Chondrocyte (in vitro differentiated cells): ENCODE results near the gene RNF213. TPM values are rescaled to one million over a fixed set of nuclear protein-coding genes. Genes with fewer than 3 reads are reported as not detected.

Experiments
- DNase-seq: peaks from one replicate; pipeline ENCODE4 v3.0.0; 2021; ENCODE audit warnings: mixed read lengths, low spot score
- H3K27ac Mint-ChIP-seq: one replicate; pipeline ENCODE4 v1.8.0; 2021; ENCODE audit warnings: mild to moderate bottlenecking, moderate library complexity, mixed read lengths; ENCODE audit not compliant: unreplicated experiment
- H3K27me3 Mint-ChIP-seq: 2 replicates; pipeline ENCODE4 v1.8.0; 2021; ENCODE audit warnings: low read depth, mixed read lengths
- H3K36me3 Mint-ChIP-seq: 2 replicates; pipeline ENCODE4 v1.8.0; 2021; ENCODE audit warnings: low read depth, mixed read lengths
- H3K4me1 Mint-ChIP-seq: 2 replicates; pipeline ENCODE4 v1.8.0; 2021; ENCODE audit warnings: low read depth, mild to moderate bottlenecking, mixed read lengths
- H3K4me3 Mint-ChIP-seq: one replicate; pipeline ENCODE4 v1.8.0; 2021; ENCODE audit warnings: mild to moderate bottlenecking, moderate library complexity, mixed read lengths; ENCODE audit not compliant: unreplicated experiment
- H3K9me3 Mint-ChIP-seq: 2 replicates; pipeline ENCODE4 v1.8.0; 2021; ENCODE audit warnings: low read depth, mixed read lengths
- CTCF ChIP-seq: fragments of 200-600 bp; sonication (generic); IDR thresholded peaks from 2 replicates; pipeline ENCODE4 v1.5.0; 2021; ENCODE audit warnings: antibody characterized with exemption, mild to moderate bottlenecking, moderate library complexity
- total RNA-seq: library from RNA; stranded (reverse); gene quantifications from 3 replicates; pipeline ENCODE4 v1.2.1, GENCODE V29; 2021

RNF213 gene
- total RNA-seq, 1 donor from 2014 or later = 73.2 TPM

- H3K36me3 Mint-ChIP-seq = peaks cover 2% of the 10 kb centered on the region
- H3K27ac Mint-ChIP-seq = no peak overlapping the region
- H3K4me1 Mint-ChIP-seq = no peaks in the 10 kb centered on the region
Measured at GRCh38 chr17:80430446-80431245, 170.0 kb downstream of the RNF213 start.

GRCh38 chr17:80431246-80432195 is 170.9 kb downstream of the RNF213 start:
- H3K27ac Mint-ChIP-seq = no peak overlapping the region
- H3K9me3 Mint-ChIP-seq = no peaks in the 10 kb centered on the region
- no peaks in the 10 kb centered on the region for H3K4me1 Mint-ChIP-seq
- TF ChIP-seq CTCF = no peak
- H3K4me3 Mint-ChIP-seq = no peak overlapping the region
- peak; percentile 63 for DNase-seq
- H3K36me3 Mint-ChIP-seq = peaks cover 8% of the 10 kb centered on the region
- H3K27me3 Mint-ChIP-seq = no peaks in the 10 kb centered on the region

More at GRCh38 chr17:80430446-80431245, 170.0 kb downstream of the RNF213 start:
- peak; percentile 64 for DNase-seq
- no peak for TF ChIP-seq CTCF
- Mint-ChIP-seq H3K27me3 (no peaks in the 10 kb centered on the region), H3K4me3 (no peak overlapping the region), H3K9me3 (no peaks in the 10 kb centered on the region)

- H3K4me3 Mint-ChIP-seq = no peak overlapping the region
- peaks cover 9% of the 10 kb centered on the region for H3K36me3 Mint-ChIP-seq
- H3K4me1 Mint-ChIP-seq = no peaks in the 10 kb centered on the region
- peak; percentile 75 for DNase-seq
- TF ChIP-seq CTCF = no peak
- no peak overlapping the region for H3K27ac Mint-ChIP-seq
- H3K9me3 Mint-ChIP-seq = no peaks in the 10 kb centered on the region
- H3K27me3 Mint-ChIP-seq = no peaks in the 10 kb centered on the region
Measured at GRCh38 chr17:80432350-80432955, 171.8 kb downstream of the RNF213 start.

- TF ChIP-seq CTCF = no peak
- no peaks in the 10 kb centered on the region for H3K9me3 Mint-ChIP-seq
- H3K4me3 Mint-ChIP-seq = no peak overlapping the region
- peaks cover 9% of the 10 kb centered on the region for H3K36me3 Mint-ChIP-seq
- H3K4me1 Mint-ChIP-seq = no peaks in the 10 kb centered on the region
- no peaks in the 10 kb centered on the region for H3K27me3 Mint-ChIP-seq
- peak; percentile 56 for DNase-seq
- H3K27ac Mint-ChIP-seq = no peak overlapping the region
Measured at GRCh38 chr17:80432961-80433550, 172.4 kb downstream of the RNF213 start.
